ENCODE data around the gene ST3GAL2. TPM values are rescaled to one million over a fixed set of nuclear protein-coding genes. Genes with fewer than 3 reads are reported as not detected.
A peak's percentile ranks its signal among the peaks of the same experiment; 100 is the strongest.

Gene ST3GAL2
- total and polyA plus RNA-seq, 2 donors (not counting 1 experiment from before 2014, with no cell fraction given), result 18.2 to 71.3 TPM

DNA sequence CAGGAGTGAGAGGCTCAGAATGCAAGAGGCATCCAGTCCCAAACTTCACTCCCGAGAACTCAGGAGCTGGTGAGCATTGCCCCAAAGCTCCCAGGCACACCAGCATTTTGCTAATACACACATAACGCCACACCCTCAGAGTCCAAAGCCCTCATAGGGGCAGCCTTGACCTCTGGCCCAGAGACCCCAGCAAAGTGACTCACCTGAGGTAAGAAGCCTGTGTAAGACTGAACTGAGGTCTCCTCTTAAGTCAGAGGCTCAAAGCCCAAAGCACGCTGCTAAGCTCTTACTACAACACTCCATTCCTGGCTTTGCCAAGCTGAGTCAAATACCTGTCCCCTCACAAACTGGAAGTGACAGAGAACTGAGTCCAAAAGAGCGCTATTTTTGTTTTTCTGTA, 16.4 kb downstream of the ST3GAL2 start:
- H3K4me2 ChIP-seq (replicated peaks; ENCODE audit: low read depth, low read length, poor library complexity, severe bottlenecking), result no peak overlapping the region
- no peak overlapping the region for H3K4me3 ChIP-seq (ENCODE audit: control extremely low read depth in 1 of 5, extremely low read depth in 1 of 5, insufficient read depth in 1 of 5, low read depth in 2 of 5, low read length in 4 of 5)
- ATAC-seq (ENCODE audit: low read depth) (no peak), DNase-seq (no peak)
- no peak overlapping the region for H2AFZ ChIP-seq (ENCODE audit: insufficient read depth, low read depth, low read length, poor library complexity, severe bottlenecking)
- H3K79me2 ChIP-seq (ENCODE audit: control insufficient read depth, insufficient read depth, low read length), result peaks cover 75% of the 10 kb centered on the region
- Mint-ChIP-seq H3K27ac (no peak overlapping the region), H3K27me3 (no peaks in the 10 kb centered on the region), H3K4me3 (no peak overlapping the region), H3K9me3 (ENCODE audit: insufficient read depth) (no peaks in the 10 kb centered on the region), H3K4me1 (peaks cover 49% of the 10 kb centered on the region)
- intact Hi-C loops (cut with micrococcal nuclease), result no loop called here
- peaks cover 40% of the 10 kb centered on the region for H4K20me1 ChIP-seq (ENCODE audit: control insufficient read depth, insufficient read depth, low read length, poor library complexity, severe bottlenecking)
- WGBS (ENCODE audit: insufficient coverage), result 100% methylated on average over 4 of the region's 4 CpGs
- CTCF ChIA-PET, result interaction anchor here (1.4 kb wide), 1 partner anchor 13 kb away, joined by 3 read pairs; no protein-coding TSS in a partner anchor
- no peaks in the 10 kb centered on the region for H3K9me3 ChIP-seq (ENCODE audit: control extremely low read depth in 1 of 3, control insufficient read depth in 2 of 3, insufficient read depth in 1 of 3, low read length in 2 of 3)
- H3K27ac ChIP-seq (ENCODE audit: low read length in 2 of 2), result no peak overlapping the region
- POLR2A ChIA-PET, result interaction anchor here (1.3 kb wide), 1 partner anchor 10 kb away, joined by 3 read pairs; no protein-coding TSS in a partner anchor
- TF ChIP-seq, protein P1, sequence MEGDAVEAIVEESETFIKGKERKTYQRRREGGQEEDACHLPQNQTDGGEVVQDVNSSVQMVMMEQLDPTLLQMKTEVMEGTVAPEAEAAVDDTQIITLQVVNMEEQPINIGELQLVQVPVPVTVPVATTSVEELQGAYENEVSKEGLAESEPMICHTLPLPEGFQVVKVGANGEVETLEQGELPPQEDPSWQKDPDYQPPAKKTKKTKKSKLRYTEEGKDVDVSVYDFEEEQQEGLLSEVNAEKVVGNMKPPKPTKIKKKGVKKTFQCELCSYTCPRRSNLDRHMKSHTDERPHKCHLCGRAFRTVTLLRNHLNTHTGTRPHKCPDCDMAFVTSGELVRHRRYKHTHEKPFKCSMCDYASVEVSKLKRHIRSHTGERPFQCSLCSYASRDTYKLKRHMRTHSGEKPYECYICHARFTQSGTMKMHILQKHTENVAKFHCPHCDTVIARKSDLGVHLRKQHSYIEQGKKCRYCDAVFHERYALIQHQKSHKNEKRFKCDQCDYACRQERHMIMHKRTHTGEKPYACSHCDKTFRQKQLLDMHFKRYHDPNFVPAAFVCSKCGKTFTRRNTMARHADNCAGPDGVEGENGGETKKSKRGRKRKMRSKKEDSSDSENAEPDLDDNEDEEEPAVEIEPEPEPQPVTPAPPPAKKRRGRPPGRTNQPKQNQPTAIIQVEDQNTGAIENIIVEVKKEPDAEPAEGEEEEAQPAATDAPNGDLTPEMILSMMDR (IDR thresholded peaks at IDR 0.05), result no peak
- no peak for TF ChIP-seq EZH2 (IDR thresholded peaks at IDR 0.05; ENCODE audit: borderline replicate concordance, insufficient read depth, low read depth, low read length, poor library complexity, severe bottlenecking)
- H3K36me3 ChIP-seq (replicated peaks in 1 of 2; ENCODE audit: control extremely low read depth in 1 of 2, control insufficient read depth in 1 of 2, extremely low read depth in 1 of 2, insufficient read depth in 2 of 2, low read length in 1 of 2), result peaks cover 0 to 4% of the 10 kb centered on the region in 2 experiments
- H3K4me1 ChIP-seq (ENCODE audit: control insufficient read depth in 2 of 2, insufficient read depth in 2 of 2, low read length in 2 of 2), result peaks cover 22 to 23% of the 10 kb centered on the region in 2 donors
- H3K27me3 ChIP-seq (replicated peaks in 1 of 4; ENCODE audit: control extremely low read depth in 1 of 4, control insufficient read depth in 3 of 4, insufficient read depth in 4 of 4, low read length in 3 of 4), result no peaks in the 10 kb centered on the region
- no peak overlapping the region for H3K9ac ChIP-seq (ENCODE audit: low read length)

DNA sequence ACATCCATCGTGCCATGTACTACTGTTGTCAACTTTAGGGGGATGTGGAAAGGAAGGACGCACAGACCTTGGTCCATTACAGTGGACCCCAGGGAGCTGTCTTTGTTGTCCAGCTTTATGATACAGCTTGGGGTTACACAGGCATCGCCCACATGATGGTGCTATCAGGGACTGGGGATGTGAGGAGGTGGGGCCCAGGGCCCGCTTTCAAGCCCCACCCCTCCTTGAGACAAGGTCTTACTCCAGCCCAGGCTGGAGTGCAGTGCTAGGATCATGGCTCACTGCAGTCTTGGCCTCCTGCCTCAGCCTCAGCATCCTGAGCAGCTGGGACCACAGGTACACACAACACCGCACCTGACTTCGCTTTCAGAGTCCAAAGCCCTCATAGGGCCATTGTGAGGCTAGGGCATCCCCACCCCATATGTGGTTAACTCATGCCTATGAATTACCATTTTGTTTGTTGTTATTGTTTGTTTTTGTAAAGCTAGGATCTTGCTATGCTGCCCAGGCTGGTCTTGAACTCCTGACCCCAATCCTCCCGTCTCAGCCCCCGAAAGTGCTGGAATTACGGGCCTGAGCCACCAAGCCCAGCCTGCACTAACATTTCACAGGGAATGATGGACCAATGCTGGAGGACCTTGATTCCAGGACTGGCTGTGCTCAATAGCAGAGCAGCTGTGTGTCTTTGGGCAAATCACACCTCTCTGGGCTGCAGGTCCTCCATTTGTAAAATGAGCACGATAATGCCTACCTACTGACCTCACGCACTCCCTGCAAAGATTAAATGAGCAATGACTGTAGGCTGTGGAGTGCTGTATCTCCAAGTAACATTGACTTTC, 17.2 kb downstream of the ST3GAL2 start:
- peak overlapping the region; percentile 50 for H3K27ac Mint-ChIP-seq
- H3K9me3 Mint-ChIP-seq (ENCODE audit: insufficient read depth), result no peaks in the 10 kb centered on the region
- ChIA-PET POLR2A (interaction anchor here (0.6 to 1.3 kb wide), 4 partner anchors 8 to 332 kb away, joined by 3 to 6 read pairs (median 3); no protein-coding TSS in a partner anchor), CTCF (interaction anchor here (0.8 to 1.4 kb wide), 2 partner anchors 14 to 35 kb away, joined by 3 read pairs; no protein-coding TSS in a partner anchor)
- H3K4me3 Mint-ChIP-seq, result no peak overlapping the region
- WGBS (ENCODE audit: insufficient coverage), result 98% methylated on average over 7 of the region's 11 CpGs
- no peaks in the 10 kb centered on the region for H3K27me3 Mint-ChIP-seq
- ATAC-seq (ENCODE audit: low read depth) (no peak), DNase-seq (no peak)
- no peak overlapping the region for H3K4me2 ChIP-seq (replicated peaks; ENCODE audit: low read depth, low read length, poor library complexity, severe bottlenecking)
- H3K27me3 ChIP-seq (replicated peaks in 1 of 4; ENCODE audit: control extremely low read depth in 1 of 4, control insufficient read depth in 3 of 4, insufficient read depth in 4 of 4, low read length in 3 of 4), result no peaks in the 10 kb centered on the region
- H3K4me1 ChIP-seq (ENCODE audit: control insufficient read depth in 2 of 2, insufficient read depth in 2 of 2, low read length in 2 of 2), result peaks cover 31% of the 10 kb centered on the region in 2 donors
- no peak for TF ChIP-seq EZH2 (IDR thresholded peaks at IDR 0.05; ENCODE audit: borderline replicate concordance, insufficient read depth, low read depth, low read length, poor library complexity, severe bottlenecking)
- TF ChIP-seq, protein P1 (IDR thresholded peaks at IDR 0.05), result no peak
- peaks cover 54% of the 10 kb centered on the region for H3K4me1 Mint-ChIP-seq
- H3K4me3 ChIP-seq (ENCODE audit: control extremely low read depth in 1 of 5, extremely low read depth in 1 of 5, insufficient read depth in 1 of 5, low read depth in 2 of 5, low read length in 4 of 5), result no peak overlapping the region
- no peak overlapping the region for H3K9ac ChIP-seq (ENCODE audit: low read length)
- H3K36me3 ChIP-seq (replicated peaks in 1 of 2; ENCODE audit: control extremely low read depth in 1 of 2, control insufficient read depth in 1 of 2, extremely low read depth in 1 of 2, insufficient read depth in 2 of 2, low read length in 1 of 2), result peaks cover 0 to 4% of the 10 kb centered on the region in 2 experiments
- peaks cover 74% of the 10 kb centered on the region for H3K79me2 ChIP-seq (ENCODE audit: control insufficient read depth, insufficient read depth, low read length)
- H2AFZ ChIP-seq (ENCODE audit: insufficient read depth, low read depth, low read length, poor library complexity, severe bottlenecking), result no peak overlapping the region
- intact Hi-C loops (cut with micrococcal nuclease), result no loop called here
- no peaks in the 10 kb centered on the region for H3K9me3 ChIP-seq (ENCODE audit: control extremely low read depth in 1 of 3, control insufficient read depth in 2 of 3, insufficient read depth in 1 of 3, low read length in 2 of 3)
- H3K27ac ChIP-seq (ENCODE audit: low read length in 2 of 2), result no peak overlapping the region
- peaks cover 49% of the 10 kb centered on the region for H4K20me1 ChIP-seq (ENCODE audit: control insufficient read depth, insufficient read depth, low read length, poor library complexity, severe bottlenecking)

Data from B cell (primary cell).